AG08396 (cell line): ENCODE measurements around the gene ARRB2.

Experiments
- DNase-seq: peaks from one replicate; pipeline ENCODE4 v3.0.0; 2012; ENCODE audit warnings: low spot score, mixed read lengths

The ARRB2 gene

DNA sequence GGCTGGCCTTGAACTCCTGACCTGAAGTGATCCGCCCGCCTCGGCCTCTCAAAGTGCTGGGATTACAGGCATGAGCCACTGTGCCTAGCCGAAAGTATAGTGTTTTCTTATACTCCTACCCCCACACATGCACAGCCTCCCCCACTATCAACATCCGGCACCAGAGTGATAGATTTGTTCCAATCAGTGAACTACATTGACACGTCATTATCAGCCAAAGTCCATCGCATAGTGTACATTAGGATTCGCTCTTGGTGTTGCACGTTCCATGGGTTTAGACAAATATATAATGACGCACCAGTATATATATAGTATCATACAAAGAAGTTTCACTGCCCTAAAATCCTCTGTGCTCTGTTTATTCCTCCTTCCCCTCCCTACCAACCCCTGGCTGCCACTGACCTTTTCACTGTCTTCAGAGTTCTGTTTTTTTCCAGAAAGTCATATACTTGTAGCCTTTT, 49.4 kb downstream of the ARRB2 start:
- no peak for DNase-seq

DNA sequence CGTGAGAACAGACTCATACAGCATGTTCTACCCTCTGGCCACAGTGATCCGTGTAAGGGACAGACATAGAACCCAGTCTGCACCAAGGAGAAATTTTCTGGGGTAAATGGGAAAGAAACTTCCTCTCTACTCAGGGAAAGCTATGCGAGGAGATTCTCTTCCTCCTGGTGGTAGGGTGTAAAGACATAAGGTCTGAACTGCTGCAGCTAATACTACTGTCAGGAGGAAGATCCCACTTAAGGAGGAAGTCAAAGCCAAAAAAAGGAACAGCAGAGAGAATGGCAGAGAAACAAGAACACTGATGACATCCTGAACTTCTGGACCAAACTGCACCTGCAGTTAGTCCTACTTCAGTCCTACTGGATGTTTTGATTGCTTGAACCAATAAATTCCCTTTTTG, 54.2 kb downstream of the ARRB2 start:
- DNase-seq: no peak

DNA sequence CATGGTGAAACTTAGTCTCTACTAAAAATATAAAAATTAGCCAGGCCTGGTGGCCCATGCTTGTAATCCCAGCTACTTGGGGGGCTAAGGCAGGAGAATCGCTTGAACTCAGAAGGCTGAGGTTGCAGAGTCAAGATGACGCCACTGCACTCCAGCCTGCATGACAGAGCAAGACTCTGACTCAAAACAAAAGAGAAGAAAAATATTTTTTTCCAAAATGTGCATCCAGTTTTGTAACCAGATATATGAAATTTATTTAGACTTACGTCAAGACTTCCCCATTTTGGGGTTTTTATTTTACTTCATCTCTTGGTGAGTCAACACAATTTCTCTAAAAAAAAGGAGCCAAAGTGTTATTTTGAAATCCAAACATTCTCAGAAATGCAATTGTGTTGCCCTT, 55.8 kb downstream of the ARRB2 start:
- no peak for DNase-seq

DNA sequence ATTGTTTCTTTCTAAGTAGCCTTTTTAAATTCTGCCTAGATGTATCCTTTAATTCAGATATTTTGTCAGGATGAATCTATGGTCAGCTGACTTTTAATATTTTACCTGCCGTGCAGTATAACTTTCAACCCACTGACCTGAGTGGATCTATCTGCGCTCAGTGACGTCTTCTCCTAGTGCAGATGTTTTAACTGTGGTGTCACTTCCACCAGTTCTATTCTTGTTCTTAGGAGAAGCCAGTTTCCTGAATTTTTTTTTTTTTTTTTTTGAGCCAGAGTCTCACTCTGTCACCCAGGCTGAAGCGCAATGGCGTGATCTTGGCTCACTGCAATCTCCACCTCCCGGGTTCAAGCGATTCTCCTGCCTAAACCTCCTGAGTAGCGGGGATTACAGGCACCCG, 56.3 kb downstream of the ARRB2 start:
- DNase-seq: no peak

DNA sequence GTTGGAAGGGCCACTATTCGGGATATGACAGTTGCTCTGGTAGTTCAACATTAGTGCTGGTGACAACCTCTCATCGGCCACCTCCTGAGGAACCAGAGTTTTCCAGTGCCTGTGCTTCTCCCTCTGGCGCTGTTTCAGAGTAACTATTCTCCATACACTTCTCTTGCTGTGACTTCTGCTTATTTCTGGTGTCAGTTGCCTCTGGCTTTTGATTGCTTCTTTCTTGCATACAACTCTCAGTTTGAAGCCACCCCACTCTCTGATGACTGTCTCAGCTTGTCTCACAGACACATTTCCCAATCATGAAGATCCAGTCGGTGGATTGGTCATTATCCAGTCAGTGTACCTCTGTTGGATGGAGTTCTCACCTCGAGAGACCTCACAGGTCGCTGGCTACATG, 57.9 kb downstream of the ARRB2 start:
- DNase-seq: no peak

DNA sequence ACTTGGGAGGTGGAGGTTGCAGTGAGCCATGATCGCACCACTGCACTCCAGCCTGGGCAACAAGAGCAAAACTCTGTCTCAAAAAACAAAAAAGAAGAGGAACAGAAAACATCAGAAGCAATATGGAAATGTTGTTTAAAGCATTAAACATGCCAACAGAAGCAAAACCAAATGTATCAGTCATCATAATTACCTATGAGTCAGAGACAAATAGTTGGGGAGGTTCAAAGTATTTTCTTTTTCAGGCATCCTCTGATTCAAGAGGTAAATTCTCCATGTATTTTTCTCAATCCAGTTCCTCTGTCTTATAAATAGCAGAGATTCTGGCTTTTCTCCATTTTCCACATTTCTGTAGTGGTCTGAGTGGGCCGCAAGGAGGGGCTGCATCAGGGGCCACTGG, 59.2 kb downstream of the ARRB2 start:
- no peak for DNase-seq
